Spleen (tissue), 11 donors: ENCODE results near the gene PARD3. TPM values are rescaled to one million over a fixed set of nuclear protein-coding genes. Genes with fewer than 3 reads are reported as not detected.
"Not testable (repeated sequence)": the region's sequence is repeated elsewhere in the genome, so short reads cannot be mapped to it uniquely, and the experiment has no call there.

Experiments used
- DNase-seq: peaks from one replicate; pipeline ENCODE4 v3.0.0-alpha.2; 2020
- H3K27ac ChIP-seq, 8 donors: fragments of 200-600 bp; sonication (generic) in 7 of 8; 1 replicate in 4 of 8; 2 replicates in 4 of 8; pipeline versions ENCODE4 v1.5.0 to v1.8.0; 2016 to 2021; ENCODE audit warnings: inconsistent platforms in 4 of 8, mild to moderate bottlenecking in 4 of 8, moderate library complexity in 1 of 8
- H3K27me3 ChIP-seq, 7 donors: fragments of 200-600 bp; sonication (generic) in 6 of 7; replicated peaks in 1 of 7; 1 replicate in 4 of 7; 2 replicates in 3 of 7; pipeline versions ENCODE4 v1.5.0 to v1.8.0; 2016 to 2021; ENCODE audit warnings: inconsistent platforms in 3 of 7, mild to moderate bottlenecking in 1 of 7
- H3K36me3 ChIP-seq, 6 donors: fragments of 200-600 bp; sonication (generic) in 5 of 6; 1 replicate in 4 of 6; 2 replicates in 2 of 6; pipeline versions ENCODE4 v1.5.0 to v1.8.0; 2016 to 2021; ENCODE audit warnings: inconsistent platforms in 2 of 6
- H3K4me1 ChIP-seq, 6 donors: fragments of 200-600 bp; sonication (generic) in 5 of 6; 1 replicate in 3 of 6; 2 replicates in 3 of 6; pipeline versions ENCODE4 v1.5.0 to v1.8.0; 2016 to 2021; ENCODE audit warnings: inconsistent platforms in 3 of 6
- H3K4me3 ChIP-seq, 8 donors: fragments of 200-600 bp; sonication (generic) in 7 of 8; 1 replicate in 4 of 8; 2 replicates in 4 of 8; pipeline versions ENCODE4 v1.5.0 to v1.8.0; 2016 to 2021; ENCODE audit warnings: inconsistent platforms in 4 of 8, mild to moderate bottlenecking in 4 of 8, moderate library complexity in 2 of 8
- H3K9me3 ChIP-seq, 8 donors: fragments of 200-600 bp; sonication (generic) in 7 of 8; 1 replicate in 4 of 8; 2 replicates in 4 of 8; pipeline versions ENCODE4 v1.5.0 to v1.8.0; 2016 to 2021; ENCODE audit warnings: inconsistent platforms in 4 of 8
- CTCF ChIP-seq, 11 experiments: fragments of 200-600 bp in 7 of 11; fragments of 450-650 bp in 4 of 11; sonication (generic) in 4 of 11; IDR thresholded peaks in 8 of 11; conservative IDR thresholded peaks in 3 of 11; 1 replicate in 7 of 11; 2 replicates in 4 of 11; pipeline versions ENCODE4 v1.4.0 to v1.8.0; 2016 to 2021; ENCODE audit warnings: antibody characterized with exemption in 11 of 11, inconsistent platforms in 4 of 11, mild to moderate bottlenecking in 1 of 11
- POLR2A ChIP-seq, 3 donors: fragments of 450-650 bp; IDR thresholded peaks; one replicate each; pipeline ENCODE4 v1.5.1; 2017; ENCODE audit warnings: antibody characterized with exemption in 3 of 3, mild to moderate bottlenecking in 1 of 3
- POLR2AphosphoS5 ChIP-seq, 3 donors: sonication (generic); formaldehyde crosslinking; IDR thresholded peaks; one replicate each; pipeline ENCODE4 v1.5.1; 2017; ENCODE audit warnings: antibody characterized with exemption in 3 of 3
- WGBS, 5 donors: extraction: QIAGEN DNeasy Blood & Tissue Kit in 3 of 5; methylation state at CpG; one replicate each; pipeline versions ENCODE4 v1.1.5 to v1.1.7; 2013 to 2018; 5-methylcytosine and 5-hydroxymethylcytosine counted together
- intact Hi-C: fragments of 100-400 bp; cut with DNase I; formaldehyde crosslinking; loops from one replicate; pipeline ENCODE4 v1.15.0; 2023; ENCODE audit warnings: low total_unique reads
- polyA plus RNA-seq, 3 donors: library from polyadenylated mRNA; stranded (reverse); fragments of 200-250 nt; gene quantifications; one replicate each; pipeline ENCODE4 v1.2.1, GENCODE V29; 2013
- total RNA-seq, 7 donors: library from RNA; depleted of rRNA in 3 of 7; stranded (reverse); fragments of >200 nt in 3 of 7; fragmentation: NEBNext Ultra II Directional in 4 of 7; extraction: Animal tissue kit (Norgen Biotek cat#: 25700) in 4 of 7; gene quantifications; one replicate each; pipeline versions ENCODE4 v1.1.0 to v1.2.1, GENCODE V29; 2016 to 2021
- donor health status: healthy with polysubstance abuse.
- donor health status: DM: no; HTN: no; CAD: no; lungs with moderate emphysema.
- donor health status: DM: no; HTN: no; CAD: no.
- donor health status: Bipolar disorder and iron deficiency.
- donor health status: healthy.
- donor health status: DM: no; HTN: no; CAD: no.
- donor health status: DM: yes; HTN: yes; CAD: no.

Gene PARD3
- total and polyA plus RNA-seq, 10 donors = 2.8 to 18.9 (median 10.8) TPM

GRCh38 chr10:34702093-34702937, 112.8 kb downstream of the PARD3 start:
- no peak for TF ChIP-seq POLR2A (IDR thresholded peaks at IDR 0.05)
- TF ChIP-seq CTCF (IDR thresholded peaks at IDR 0.05 in 8 of 11, conservative IDR thresholded peaks at IDR 0.05 in 3 of 11) = no peak
- TF ChIP-seq POLR2AphosphoS5 (IDR thresholded peaks at IDR 0.05) = no peak
- H3K4me1 ChIP-seq = no peaks in the 10 kb centered on the region
- no peak overlapping the region for H3K4me3 ChIP-seq
- no peak overlapping the region for H3K27ac ChIP-seq
- intact Hi-C loops = no loop called here
- 85 to 97% (median 92%) methylated on average over 8 of the region's 8 CpGs for WGBS, 5 donors
- no peaks in the 10 kb centered on the region for H3K36me3 ChIP-seq
- H3K27me3 ChIP-seq = no peaks in the 10 kb centered on the region
- no peak for DNase-seq
- H3K9me3 ChIP-seq = no peaks in the 10 kb centered on the region

- 69 to 82% (median 77%) methylated on average over 6 of the region's 6 CpGs for WGBS, 5 donors
- H3K4me3 ChIP-seq = no peak overlapping the region
- H3K36me3 ChIP-seq = no peaks in the 10 kb centered on the region
- H3K4me1 ChIP-seq = no peaks in the 10 kb centered on the region
- TF ChIP-seq CTCF (IDR thresholded peaks at IDR 0.05 in 8 of 11, conservative IDR thresholded peaks at IDR 0.05 in 3 of 11) (no peak), POLR2A (IDR thresholded peaks at IDR 0.05) (no peak), POLR2AphosphoS5 (IDR thresholded peaks at IDR 0.05) (no peak)
- intact Hi-C loops = no loop called here
- no peak for DNase-seq
- H3K27me3 ChIP-seq = no peaks in the 10 kb centered on the region
- no peak overlapping the region for H3K27ac ChIP-seq
- H3K9me3 ChIP-seq = no peaks in the 10 kb centered on the region
Observed at GRCh38 chr10:34701194-34701593, 113.9 kb downstream of the PARD3 start.

GRCh38 chr10:34700752-34701151, 114.3 kb downstream of the PARD3 start:
- H3K4me3 ChIP-seq, H3K9me3 ChIP-seq, H3K27ac ChIP-seq, H3K4me1 ChIP-seq, intact Hi-C loops, DNase-seq, H3K36me3 ChIP-seq, H3K27me3 ChIP-seq: not testable (repeated sequence)
- WGBS, 5 donors = 77 to 90% (median 80%) methylated on average over 5 of the region's 5 CpGs

GRCh38 chr10:34699904-34700517, 115.1 kb downstream of the PARD3 start:
- 76 to 86% (median 83%) methylated on average over 4 of the region's 4 CpGs for WGBS, 5 donors
- no peak overlapping the region for H3K27ac ChIP-seq
- H3K27me3 ChIP-seq = no peaks in the 10 kb centered on the region
- no peaks in the 10 kb centered on the region for H3K36me3 ChIP-seq
- no peaks in the 10 kb centered on the region for H3K4me1 ChIP-seq
- intact Hi-C loops = no loop called here
- H3K4me3 ChIP-seq = no peak overlapping the region
- H3K9me3 ChIP-seq = no peaks in the 10 kb centered on the region
- no peak for DNase-seq
- no peak for TF ChIP-seq POLR2AphosphoS5 (IDR thresholded peaks at IDR 0.05)
- TF ChIP-seq CTCF (IDR thresholded peaks at IDR 0.05 in 8 of 11, conservative IDR thresholded peaks at IDR 0.05 in 3 of 11) = no peak
- TF ChIP-seq POLR2A (IDR thresholded peaks at IDR 0.05) = no peak
